Measurements from ENCODE around the gene GPR152. TPM values are rescaled to one million over a fixed set of nuclear protein-coding genes. Genes with fewer than 3 reads are reported as not detected.

GPR152 gene
- total RNA-seq, 1 experiment from 2014 or later, result not detected

- H3K79me2 ChIP-seq (ENCODE audit: insufficient read depth, low read length), result no peaks in the 10 kb centered on the region; the same call in 1 of the 2 replicates
- no peak overlapping the region for H3K27ac ChIP-seq (ENCODE audit: insufficient read length, low read depth, low read length)
- WGBS (ENCODE audit: extremely low coverage, insufficient read length, low lambda C conversion rate), result no CpG with 5 or more reads among the region's 34 CpGs
- no peak overlapping the region for H4K8ac ChIP-seq (replicated peaks; ENCODE audit: insufficient read length, low read depth, low read length)
- H3K27me3 ChIP-seq (ENCODE audit: insufficient read depth, low read length), result no peaks in the 10 kb centered on the region
- no peak overlapping the region for H2BK120ac ChIP-seq (ENCODE audit: low read depth, low read length, poor library complexity, severe bottlenecking)
- TF ChIP-seq CTCF (conservative IDR thresholded peaks at IDR 0.05), result no peak
- H2BK15ac ChIP-seq (ENCODE audit: low read depth, low read length), result no peak overlapping the region
- H3K9me3 Mint-ChIP-seq, result no peaks in the 10 kb centered on the region
- H3K36me3 Mint-ChIP-seq (ENCODE audit: insufficient read depth in 1 of 3, low read depth in 3 of 3), result no peaks in the 10 kb centered on the region
- no peak overlapping the region for H4K5ac ChIP-seq (ENCODE audit: insufficient read length, low read depth, low read length)
- no peak overlapping the region for H3K18ac ChIP-seq (ENCODE audit: insufficient read length, low read depth, low read length)
- no peak overlapping the region for H2BK20ac ChIP-seq (ENCODE audit: low read depth, low read length, poor library complexity, severe bottlenecking)
- peaks cover 18 to 23% of the 10 kb centered on the region in 2 experiments for H3K4me1 Mint-ChIP-seq
- no peak overlapping the region for H3K4me3 Mint-ChIP-seq
- H3K4me1 ChIP-seq (ENCODE audit: insufficient read depth, low read length), result no peaks in the 10 kb centered on the region
- no peak overlapping the region for H3K23ac ChIP-seq (ENCODE audit: insufficient read length, low read depth, low read length)
- H2AFZ ChIP-seq (ENCODE audit: low read length), result no peak overlapping the region
- no peak overlapping the region for H2BK5ac ChIP-seq (ENCODE audit: insufficient read length, low read length)
- H4K20me1 ChIP-seq (ENCODE audit: control insufficient read depth, insufficient read depth, insufficient read length), result no peaks in the 10 kb centered on the region
- H3K14ac ChIP-seq (ENCODE audit: insufficient read depth, low read length), result no peak overlapping the region
- H3K56ac ChIP-seq (ENCODE audit: insufficient read length, low read depth, low read length), result no peak overlapping the region
- H3K9ac ChIP-seq (ENCODE audit: extremely low read depth, insufficient read length, low read length), result no peak overlapping the region
- no peak overlapping the region for H3K27ac Mint-ChIP-seq
- H3K4ac ChIP-seq (ENCODE audit: low read depth, low read length), result no peak overlapping the region
- H3K23me2 ChIP-seq (ENCODE audit: insufficient read length, low read depth, low read length, poor library complexity, severe bottlenecking), result peaks cover 4% of the 10 kb centered on the region
- DNase-seq, result no peak
- H4K91ac ChIP-seq (ENCODE audit: insufficient read length, low read depth, low read length), result no peak overlapping the region
- H3K4me2 ChIP-seq (ENCODE audit: insufficient read depth, insufficient read length, low read length), result no peak overlapping the region
- no peaks in the 10 kb centered on the region for H3K79me1 ChIP-seq (ENCODE audit: insufficient read depth, low read depth, low read length, poor library complexity, severe bottlenecking)
- peaks cover 12% of the 10 kb centered on the region for H3K27me3 Mint-ChIP-seq (ENCODE audit: low read depth)
- H2BK12ac ChIP-seq (ENCODE audit: insufficient read length, low read depth, low read length), result no peak overlapping the region
- H2AK5ac ChIP-seq (ENCODE audit: insufficient read length, low read length), result no peak overlapping the region
- H3T11ph ChIP-seq (ENCODE audit: low read length), result no peak overlapping the region
- no peaks in the 10 kb centered on the region for H3K9me3 ChIP-seq (ENCODE audit: control insufficient read depth, low read depth, low read length)
Measured at GRCh38 chr11:67423891-67424613, 28.5 kb downstream of the GPR152 start.
